Muscle of arm (tissue), 12 donors: ENCODE results near the gene NKX1-2. TPM values are rescaled to one million over a fixed set of nuclear protein-coding genes. Genes with fewer than 3 reads are reported as not detected.

Experiments used
- DNase-seq: peaks from one replicate; pipeline ENCODE4 v3.0.0-alpha.2; 2013
- polyA plus RNA-seq, 12 donors: library from polyadenylated mRNA; unstranded; fragments of 120-200 nt; gene quantifications; one replicate each; pipeline ENCODE4 v1.2.1, GENCODE V29; 2013; ENCODE audit not compliant: insufficient read length in 12 of 12

Gene NKX1-2
- polyA plus RNA-seq, 12 donors: not detected

- peak; percentile 68 for DNase-seq
Measured at GRCh38 chr10:124417895-124418725, 31.7 kb downstream of the NKX1-2 start.

- no peak for DNase-seq
Measured at GRCh38 chr10:124416733-124417132, 33.1 kb downstream of the NKX1-2 start.

GRCh38 chr10:124415210-124415609 lies 34.6 kb downstream of the NKX1-2 start:
- no peak for DNase-seq

GRCh38 chr10:124414076-124414475 lies 35.8 kb downstream of the NKX1-2 start:
- no peak for DNase-seq

GRCh38 chr10:124409696-124410095 lies 40.1 kb downstream of the NKX1-2 start:
- DNase-seq: no peak

GRCh38 chr10:124408357-124408756 lies 41.5 kb downstream of the NKX1-2 start:
- no peak for DNase-seq

- DNase-seq: no peak
Measured at GRCh38 chr10:124407456-124407855, 42.4 kb downstream of the NKX1-2 start.

GRCh38 chr10:124403548-124403947 lies 46.3 kb downstream of the NKX1-2 start:
- peak; percentile 69 for DNase-seq

GRCh38 chr10:124402273-124402672 lies 47.6 kb downstream of the NKX1-2 start:
- no peak for DNase-seq

- no peak for DNase-seq
Measured at GRCh38 chr10:124401633-124402032, 48.2 kb downstream of the NKX1-2 start.

Other genes with a start within 250 kb of the NKX1-2 start
- gene OAT, start 31.1 kb downstream of the NKX1-2 start, polyA plus RNA-seq: 100 to 1,000 TPM in 1 of 12 donors, 10 to 100 TPM in 10, not detected in 1; 52.7 to 163 (median 77.7) TPM
- gene LHPP, start 11.8 kb upstream of the NKX1-2 start, polyA plus RNA-seq: 10 to 100 TPM in 2 of 12 donors, 1 to 10 TPM in 9, not detected in 1; 5.0 to 12.9 (median 6.6) TPM